GM23338 (cell line): ENCODE results near the gene PHLDB2. TPM values are rescaled to one million over a fixed set of nuclear protein-coding genes. Genes with fewer than 3 reads are reported as not detected.

ENCODE experiments used
- ATAC-seq: fragments of 200-7000 bp; cut with Tn5 transposase; 3 replicates; pipeline ENCODE4 v1.9.1; 2020
- DNase-seq: peaks from one replicate; pipeline ENCODE4 v3.0.0-alpha.2; 2015; ENCODE audit warnings: low spot score
- H2AFZ ChIP-seq: fragments of 200-600 bp; sonication (generic); 2 replicates; pipeline ENCODE4 v1.8.0; 2016; ENCODE audit warnings: antibody characterized with exemption, mild to moderate bottlenecking, moderate library complexity
- H3F3A ChIP-seq: fragments of 200-600 bp; sonication (generic); replicated peaks from 2 replicates; pipeline ENCODE4 v1.8.0; 2017; ENCODE audit warnings: antibody characterized with exemption, mixed run types, low read depth
- H3K27ac ChIP-seq: fragments of 200-600 bp; sonication (generic); 2 replicates; pipeline ENCODE4 v1.6.1; 2016; ENCODE audit warnings: low read depth
- H3K27me3 ChIP-seq: fragments of 200-600 bp; sonication (generic); 2 replicates; pipeline ENCODE4 v1.8.0; 2016; ENCODE audit warnings: mild to moderate bottlenecking, mixed run types, moderate library complexity; ENCODE audit not compliant: insufficient read depth
- H3K36me3 ChIP-seq: fragments of 200-600 bp; sonication (generic); 2 replicates; pipeline ENCODE4 v1.8.0; 2016; ENCODE audit warnings: mild to moderate bottlenecking; ENCODE audit not compliant: insufficient read depth
- H3K4me1 ChIP-seq: fragments of 200-600 bp; sonication (generic); 2 replicates; pipeline ENCODE4 v1.8.0; 2016; ENCODE audit warnings: mild to moderate bottlenecking, moderate library complexity; ENCODE audit not compliant: insufficient read depth
- H3K4me2 ChIP-seq: fragments of 200-600 bp; sonication (generic); 2 replicates; pipeline ENCODE4 v1.7.1; 2017; ENCODE audit warnings: mixed run types
- H3K4me3 ChIP-seq: fragments of 200-600 bp; sonication (generic); 2 replicates; pipeline ENCODE4 v1.6.1; 2016; ENCODE audit warnings: mixed run types
- H3K79me2 ChIP-seq: fragments of 200-600 bp; sonication (generic); replicated peaks from 2 replicates; pipeline ENCODE4 v1.8.0; 2017; ENCODE audit warnings: mild to moderate bottlenecking; ENCODE audit not compliant: insufficient read depth
- H3K9me2 ChIP-seq: fragments of 200-600 bp; sonication (generic); 2 replicates; pipeline ENCODE4 v1.8.0; 2017; ENCODE audit not compliant: insufficient read depth
- H4K20me1 ChIP-seq: fragments of 200-600 bp; sonication (generic); replicated peaks from 2 replicates; pipeline ENCODE4 v1.8.0; 2017; ENCODE audit warnings: mild to moderate bottlenecking; ENCODE audit not compliant: insufficient read depth
- H3K27ac Mint-ChIP-seq: 2 replicates; pipeline ENCODE4 v1.8.0; 2020; ENCODE audit warnings: inconsistent platforms, mild to moderate bottlenecking, moderate library complexity, mixed read lengths
- H3K27me3 Mint-ChIP-seq: 3 replicates; pipeline ENCODE4 v1.8.0; 2022; ENCODE audit warnings: low read depth, mild to moderate bottlenecking, moderate library complexity, mixed read lengths, inconsistent platforms; ENCODE audit not compliant: insufficient read depth, poor library complexity
- H3K36me3 Mint-ChIP-seq: 3 replicates; pipeline ENCODE4 v1.8.0; 2021; ENCODE audit warnings: low read depth, mild to moderate bottlenecking, inconsistent platforms, moderate library complexity, mixed read lengths
- H3K4me1 Mint-ChIP-seq: 3 replicates; pipeline ENCODE4 v1.8.0; 2020; ENCODE audit warnings: mild to moderate bottlenecking, inconsistent platforms, mixed read lengths
- H3K4me3 Mint-ChIP-seq: 3 replicates; pipeline ENCODE4 v1.8.0; 2021; ENCODE audit warnings: moderate library complexity, mild to moderate bottlenecking, inconsistent platforms, mixed read lengths
- H3K9me3 Mint-ChIP-seq: 3 replicates; pipeline ENCODE4 v1.8.0; 2020; ENCODE audit warnings: moderate library complexity, mild to moderate bottlenecking, inconsistent platforms, mixed read lengths
- CREB1 ChIP-seq: fragments of 250-450 bp; sonication (Bioruptor Pico); IDR thresholded peaks from 2 replicates; pipeline ENCODE4 v1.5.0; 2020; ENCODE audit warnings: low read depth, mild to moderate bottlenecking, moderate library complexity
- CTCF ChIP-seq, 2 experiments: fragments of 200-600 bp in 1 of 2; sonication (generic) in 1 of 2; conservative IDR thresholded peaks; 2 replicates each; pipeline versions ENCODE4 v1.5.1 to v1.6.1; 2016 to 2017; ENCODE audit warnings: antibody characterized with exemption in 2 of 2, low read depth in 2 of 2, mild to moderate bottlenecking in 2 of 2, moderate library complexity in 1 of 2
- ETS1 ChIP-seq: IDR thresholded peaks from 2 replicates; pipeline ENCODE4 v1.6.1; 2016; ENCODE audit warnings: antibody characterized with exemption
- EZH2 ChIP-seq: fragments of 200-600 bp; sonication (generic); IDR thresholded peaks from one replicate; pipeline ENCODE4 v1.8.0; 2017; ENCODE audit warnings: antibody characterized with exemption, mild to moderate bottlenecking, low read depth; ENCODE audit not compliant: unreplicated experiment
- EZH2phosphoT487 ChIP-seq: fragments of 200-600 bp; sonication (generic); IDR thresholded peaks from one replicate; pipeline ENCODE4 v1.8.1; 2018; ENCODE audit warnings: antibody characterized with exemption; ENCODE audit not compliant: unreplicated experiment
- NANOG ChIP-seq: IDR thresholded peaks from 2 replicates; pipeline ENCODE4 v1.6.1; 2016; ENCODE audit warnings: antibody characterized with exemption, borderline replicate concordance
- POLR2AphosphoS5 ChIP-seq: IDR thresholded peaks from 2 replicates; pipeline ENCODE4 v1.6.1; 2016; ENCODE audit warnings: antibody characterized with exemption, low read depth
- REST ChIP-seq: IDR thresholded peaks from one replicate; pipeline ENCODE4 v1.6.1; 2018; ENCODE audit warnings: antibody characterized with exemption; ENCODE audit not compliant: unreplicated experiment
- STAT1 ChIP-seq: IDR thresholded peaks from one replicate; pipeline ENCODE4 v1.6.1; 2016; ENCODE audit warnings: antibody characterized with exemption; ENCODE audit not compliant: unreplicated experiment
- ZNF114 ChIP-seq: fragments of 250-450 bp; sonication (Bioruptor Pico); IDR thresholded peaks from 2 replicates; pipeline ENCODE4 v1.5.0; 2020; ENCODE audit warnings: mild to moderate bottlenecking, moderate library complexity
- ZNF331 ChIP-seq: fragments of 250-450 bp; sonication (Bioruptor Pico); IDR thresholded peaks from 2 replicates; pipeline ENCODE4 v1.5.0; 2020; ENCODE audit warnings: low read depth, mild to moderate bottlenecking, moderate library complexity
- ZNF462 ChIP-seq: fragments of 250-450 bp; sonication (Bioruptor Pico); IDR thresholded peaks from 2 replicates; pipeline ENCODE4 v1.5.0; 2020; ENCODE audit warnings: mild to moderate bottlenecking, moderate library complexity
- polyA plus RNA-seq: library from polyadenylated mRNA; unstranded; fragments of >200 nt; fragmentation: Nextera tagmentation; extraction: Ambion mirVana; gene quantifications from 2 replicates; pipeline ENCODE4 v1.2.1, GENCODE V29; 2016
- total RNA-seq: library from RNA; depleted of rRNA; stranded (reverse); fragments of >200 nt; shearing (Covaris generic); gene quantifications from 2 replicates; pipeline ENCODE4 v1.2.3, GENCODE V29; 2014

The PHLDB2 gene
- total and polyA plus RNA-seq, 2 experiments from 2014 or later: 19.5 to 33.7 TPM

- Histone ChIP-seq H4K20me1 (no peaks in the 10 kb centered on the region), H3K9me2 (no peaks in the 10 kb centered on the region; the same call in 1 of the 2 replicates), H3K27me3 (peaks cover 15% of the 10 kb centered on the region; the same call in 1 of the 2 replicates), H3F3A (no peaks in the 10 kb centered on the region), H2AFZ (no peak overlapping the region), H3K4me3 (no peak overlapping the region), H3K27ac (no peak overlapping the region), H3K4me2 (no peak overlapping the region), H3K79me2 (no peaks in the 10 kb centered on the region), H3K4me1 (peaks cover 37% of the 10 kb centered on the region), H3K36me3 (no peaks in the 10 kb centered on the region)
- Mint-ChIP-seq H3K27me3 (peaks cover 6% of the 10 kb centered on the region), H3K4me3 (no peak overlapping the region), H3K27ac (no peak overlapping the region), H3K36me3 (peaks cover 2% of the 10 kb centered on the region; the same call in 2 of the 3 replicates), H3K9me3 (no peaks in the 10 kb centered on the region), H3K4me1 (peaks cover 47% of the 10 kb centered on the region)
- DNase-seq: no peak
- TF ChIP-seq ZNF331 (CRISPR knock-in tag) (no peak), CREB1 (no peak), POLR2AphosphoS5 (no peak), NANOG (no peak), REST (no peak), CTCF (conservative IDR thresholded peaks at IDR 0.05; ENCODE audit: low read depth in 2 of 2) (no peak), ZNF114 (CRISPR knock-in tag) (no peak), ZNF462 (no peak), ETS1 (no peak), EZH2phosphoT487 (no peak), EZH2 (no peak), STAT1 (no peak)
- no peak for ATAC-seq
These were observed 96.8 kb downstream of the PHLDB2 start for GRCh38 chr3:111955876-111956275.
